ENCODE data around the gene ISM2. TPM values are rescaled to one million over a fixed set of nuclear protein-coding genes. Genes with fewer than 3 reads are reported as not detected.

ISM2 gene
- total RNA-seq, 1 donor from 2014 or later: not detected

GRCh38 chr14:77436042-77436441 lies 62.6 kb downstream of the ISM2 start:
- no peak for TF ChIP-seq CTCF (IDR thresholded peaks at IDR 0.05; ENCODE audit: unreplicated experiment)
- DNase-seq (ENCODE audit: low spot score, unreplicated experiment): no peak
- Mint-ChIP-seq H3K4me3 (ENCODE audit: low read depth) (no peak overlapping the region), H3K27me3 (no peaks in the 10 kb centered on the region), H3K27ac (no peak overlapping the region), H3K4me1 (ENCODE audit: low read depth) (no peaks in the 10 kb centered on the region), H3K9me3 (ENCODE audit: low read depth) (no peaks in the 10 kb centered on the region), H3K36me3 (ENCODE audit: insufficient read depth) (peaks cover 18% of the 10 kb centered on the region)

GRCh38 chr14:77426396-77426795 lies 72.2 kb downstream of the ISM2 start:
- peaks cover 6% of the 10 kb centered on the region for H3K4me1 Mint-ChIP-seq (ENCODE audit: low read depth)
- no peak overlapping the region for H3K4me3 Mint-ChIP-seq (ENCODE audit: low read depth)
- no peaks in the 10 kb centered on the region for H3K27me3 Mint-ChIP-seq
- peaks cover 45% of the 10 kb centered on the region for H3K36me3 Mint-ChIP-seq (ENCODE audit: insufficient read depth)
- H3K9me3 Mint-ChIP-seq (ENCODE audit: low read depth): no peaks in the 10 kb centered on the region
- no peak for DNase-seq (ENCODE audit: low spot score, unreplicated experiment)
- H3K27ac Mint-ChIP-seq: no peak overlapping the region
- TF ChIP-seq CTCF (IDR thresholded peaks at IDR 0.05; ENCODE audit: unreplicated experiment): no peak

GRCh38 chr14:77424862-77425261 lies 73.8 kb downstream of the ISM2 start:
- H3K27me3 Mint-ChIP-seq: no peaks in the 10 kb centered on the region
- H3K27ac Mint-ChIP-seq: no peak overlapping the region
- H3K4me3 Mint-ChIP-seq (ENCODE audit: low read depth): no peak overlapping the region
- H3K36me3 Mint-ChIP-seq (ENCODE audit: insufficient read depth): peaks cover 56% of the 10 kb centered on the region
- H3K4me1 Mint-ChIP-seq (ENCODE audit: low read depth): peaks cover 6% of the 10 kb centered on the region
- no peak for DNase-seq (ENCODE audit: low spot score, unreplicated experiment)
- peaks cover 4% of the 10 kb centered on the region for H3K9me3 Mint-ChIP-seq (ENCODE audit: low read depth)
- TF ChIP-seq CTCF (IDR thresholded peaks at IDR 0.05; ENCODE audit: unreplicated experiment): no peak

Other genes with a start within 250 kb of the ISM2 start
- not detected in 2 replicates for gene NGB, start 227.6 kb downstream of the ISM2 start, total RNA-seq
- 65.5 and 66.9 TPM in 2 replicates for gene POMT2, start 177.9 kb downstream of the ISM2 start, total RNA-seq
- gene GSTZ1, start 177.8 kb downstream of the ISM2 start, total RNA-seq: 29.0 and 31.2 TPM in 2 replicates
- gene TMED8, start 121.7 kb downstream of the ISM2 start, total RNA-seq: 18.4 and 18.7 TPM in 2 replicates
- 9.5 and 10.7 TPM in 2 replicates for gene SAMD15, start 121.4 kb downstream of the ISM2 start, total RNA-seq
- gene NOXRED1, start 75.3 kb downstream of the ISM2 start, total RNA-seq: 1.2 and 1.8 TPM in 2 replicates
- 30.7 and 33.7 TPM in 2 replicates for gene VIPAS39, start 41.2 kb downstream of the ISM2 start, total RNA-seq
- 160 and 179 TPM in 2 replicates for gene AHSA1, start 40.7 kb downstream of the ISM2 start, total RNA-seq
- 53.6 and 54.2 TPM in 2 replicates for gene SPTLC2, start 117.8 kb upstream of the ISM2 start, total RNA-seq
- 14.4 and 14.5 TPM in 2 replicates for gene ALKBH1, start 209.2 kb upstream of the ISM2 start, total RNA-seq
- 148 and 158 TPM in 2 replicates for gene SLIRP, start 209.3 kb upstream of the ISM2 start, total RNA-seq